B cell (primary cell): ENCODE data around the gene IFNA7. TPM values are rescaled to one million over a fixed set of nuclear protein-coding genes. Genes with fewer than 3 reads are reported as not detected.
"Not testable (repeated sequence)": the region's sequence is repeated elsewhere in the genome, so short reads cannot be mapped to it uniquely, and the experiment has no call there.

Experiments
- ATAC-seq: fragments of 200-7000 bp; cut with Tn5 transposase; one replicate; pipeline ENCODE4 v1.10.0; 2021; ENCODE audit warnings: low read depth, mild to moderate bottlenecking, moderate number of reproducible peaks, moderate library complexity
- CTCF ChIA-PET: fragments of 350-600 bp; sonication (Branson Sonifier 250); formaldehyde crosslinking; loops from one replicate; lab custom pipeline; 2021; ENCODE audit warnings: antibody characterized with exemption, inconsistent platforms; lab: Charles Lee
- POLR2A ChIA-PET: fragments of 350-600 bp; sonication (Branson Sonifier 250); formaldehyde crosslinking; loops from one replicate; lab custom pipeline; 2021; ENCODE audit warnings: antibody characterized with exemption; lab: Charles Lee
- DNase-seq: peaks from one replicate; pipeline ENCODE4 v3.0.0; 2013
- H2AFZ ChIP-seq: 2 replicates; pipeline ENCODE4 v1.6.1; 2012; ENCODE audit warnings: mild to moderate bottlenecking, low read depth, low read length; ENCODE audit not compliant: insufficient read depth, poor library complexity, severe bottlenecking
- H3K27ac ChIP-seq, 2 donors: 1 replicate in 1 of 2; 2 replicates in 1 of 2; pipeline ENCODE4 v1.5.1; 2012 to 2013; ENCODE audit warnings: low read length in 2 of 2, mild to moderate bottlenecking in 2 of 2, moderate library complexity in 1 of 2
- H3K27me3 ChIP-seq, 4 experiments: fragments of 200-600 bp in 1 of 4; sonication (generic) in 1 of 4; replicated peaks in 1 of 4; 1 replicate in 2 of 4; 2 replicates in 2 of 4; pipeline versions ENCODE4 v1.6.1 to v1.7.0; 2013 to 2016; ENCODE audit warnings: low read length in 3 of 4, mild to moderate bottlenecking in 2 of 4, mixed read lengths in 1 of 4, moderate library complexity in 1 of 4; ENCODE audit not compliant: insufficient read depth in 4 of 4, control insufficient read depth in 3 of 4; ENCODE audit errors: control extremely low read depth in 1 of 4
- H3K36me3 ChIP-seq, 2 experiments: replicated peaks in 1 of 2; 1 replicate in 1 of 2; 2 replicates in 1 of 2; pipeline versions ENCODE4 v1.6.1 to v1.7.1; 2013; ENCODE audit warnings: low read length in 1 of 2; ENCODE audit not compliant: insufficient read depth in 2 of 2, control insufficient read depth in 1 of 2; ENCODE audit errors: control extremely low read depth in 1 of 2, extremely low read depth in 1 of 2
- H3K4me1 ChIP-seq, 2 donors: fragments of 200-600 bp in 1 of 2; sonication (generic) in 1 of 2; 1 replicate in 1 of 2; 2 replicates in 1 of 2; pipeline versions ENCODE4 v1.5.1 to v1.6.1; 2013 to 2017; ENCODE audit warnings: low read length in 2 of 2; ENCODE audit not compliant: control insufficient read depth in 2 of 2, insufficient read depth in 2 of 2
- H3K4me2 ChIP-seq: replicated peaks from 2 replicates; pipeline ENCODE3; 2012; ENCODE audit warnings: mild to moderate bottlenecking, low read depth, low read length; ENCODE audit not compliant: poor library complexity, severe bottlenecking
- H3K4me3 ChIP-seq, 5 experiments: fragments of 200-600 bp in 1 of 5; sonication (generic) in 1 of 5; 1 replicate in 3 of 5; 2 replicates in 2 of 5; pipeline versions ENCODE4 v1.5.1 to v1.7.0; 2011 to 2016; ENCODE audit warnings: low read length in 4 of 5, mild to moderate bottlenecking in 4 of 5, low read depth in 2 of 5, control low read depth in 1 of 5, moderate library complexity in 1 of 5; ENCODE audit not compliant: insufficient read depth in 1 of 5; ENCODE audit errors: control extremely low read depth in 1 of 5, extremely low read depth in 1 of 5
- H3K79me2 ChIP-seq: fragments of 200-600 bp; sonication (generic); one replicate; pipeline ENCODE4 v1.6.0; 2016; ENCODE audit warnings: low read length; ENCODE audit not compliant: control insufficient read depth, insufficient read depth
- H3K9ac ChIP-seq: fragments of 200-600 bp; sonication (generic); 2 replicates; pipeline ENCODE4 v1.6.1; 2017; ENCODE audit warnings: mild to moderate bottlenecking, low read length, moderate library complexity
- H3K9me3 ChIP-seq, 3 donors: one replicate each; pipeline versions ENCODE4 v1.6.1 to v1.7.1; 2013; ENCODE audit warnings: low read length in 2 of 3; ENCODE audit not compliant: control insufficient read depth in 2 of 3, insufficient read depth in 1 of 3; ENCODE audit errors: control extremely low read depth in 1 of 3
- H4K20me1 ChIP-seq: 2 replicates; pipeline ENCODE4 v1.6.0; 2012; ENCODE audit warnings: mild to moderate bottlenecking, low read length; ENCODE audit not compliant: insufficient read depth, control insufficient read depth, poor library complexity, severe bottlenecking
- H3K27ac Mint-ChIP-seq: one replicate; pipeline ENCODE4 v1.8.0; 2021; ENCODE audit warnings: mixed read lengths
- H3K27me3 Mint-ChIP-seq: one replicate; pipeline ENCODE4 v1.8.0; 2021; ENCODE audit warnings: mixed read lengths
- H3K4me1 Mint-ChIP-seq: one replicate; pipeline ENCODE4 v1.8.0; 2021; ENCODE audit warnings: mixed read lengths
- H3K4me3 Mint-ChIP-seq: one replicate; pipeline ENCODE4 v1.8.0; 2021; ENCODE audit warnings: mixed read lengths
- H3K9me3 Mint-ChIP-seq: one replicate; pipeline ENCODE4 v1.8.0; 2022; ENCODE audit warnings: mixed read lengths; ENCODE audit not compliant: insufficient read depth
- EZH2 ChIP-seq: IDR thresholded peaks from 2 replicates; pipeline ENCODE4 v1.6.1; 2012; ENCODE audit warnings: borderline replicate concordance, low read depth, mild to moderate bottlenecking, moderate library complexity, low read length; ENCODE audit not compliant: insufficient read depth, poor library complexity, severe bottlenecking
- WGBS: methylation state at CpG from one replicate; pipeline ENCODE4 v1.1.5; 2013; ENCODE audit warnings: missing lambda C conversion rate; ENCODE audit not compliant: insufficient coverage; 5-methylcytosine and 5-hydroxymethylcytosine counted together
- intact Hi-C: fragments of 100-400 bp; cut with micrococcal nuclease; formaldehyde crosslinking; loops from one replicate; pipeline ENCODE4 v1.10.0; 2022
- polyA plus RNA-seq: library from polyadenylated mRNA; depleted of rRNA; stranded (reverse); fragments of >200 nt; gene quantifications from 2 replicates; pipeline ENCODE4 v1.2.3, GENCODE V29; 2012
- total RNA-seq, 2 donors: library from RNA; stranded (reverse); fragments of 120-200 nt in 1 of 2; gene quantifications; 1 replicate in 1 of 2; 2 replicates in 1 of 2; pipeline versions ENCODE4 v1.2.3 to v1.2.4, GENCODE V29; 2013 to 2022
- TF ChIP-seq, protein P1 (sequence below): fragments of 200-600 bp; IDR thresholded peaks from one replicate; pipeline ENCODE4 v1.8.0; 2022; ENCODE audit warnings: antibody characterized with exemption, mild to moderate bottlenecking

The IFNA7 gene
- total and polyA plus RNA-seq, 2 donors (not counting 1 experiment from before 2014, with no cell fraction given) = not detected

DNA sequence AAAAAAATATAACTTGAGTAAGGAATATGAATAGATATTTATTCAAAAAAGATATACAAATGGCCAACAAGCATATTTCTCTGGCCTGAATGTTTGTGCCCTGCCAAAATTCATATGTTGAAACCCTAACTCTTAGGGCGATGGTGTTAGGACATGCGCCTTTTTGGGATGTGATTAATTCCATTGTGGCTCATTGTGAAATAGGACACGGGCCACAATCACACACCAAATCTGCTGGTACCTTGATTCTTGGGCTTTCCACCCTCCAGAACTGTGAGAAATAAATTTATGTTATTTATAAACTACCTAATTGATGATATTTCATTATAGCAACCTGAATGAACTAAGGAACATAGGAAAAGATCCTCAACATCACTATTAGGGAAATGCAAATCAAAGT, 29.8 kb downstream of the IFNA7 start:
- intact Hi-C loops = no loop called here
- no peak overlapping the region for H3K4me3 ChIP-seq
- no CpG with 5 or more reads among the region's 3 CpGs for WGBS
- H3K4me1 Mint-ChIP-seq = no peaks in the 10 kb centered on the region
- no peaks in the 10 kb centered on the region for H3K27me3 ChIP-seq
- H2AFZ ChIP-seq = no peak overlapping the region
- H3K79me2 ChIP-seq = no peaks in the 10 kb centered on the region
- H3K4me1 ChIP-seq = no peaks in the 10 kb centered on the region
- no peaks in the 10 kb centered on the region for H4K20me1 ChIP-seq
- H3K9me3 Mint-ChIP-seq = no peaks in the 10 kb centered on the region
- H3K4me2 ChIP-seq = no peak overlapping the region
- CTCF ChIA-PET = no interaction called here
- H3K36me3 ChIP-seq = no peaks in the 10 kb centered on the region
- no peak for ATAC-seq
- POLR2A ChIA-PET = no interaction called here
- H3K27ac ChIP-seq = no peak overlapping the region
- H3K27me3 Mint-ChIP-seq = peaks cover 12% of the 10 kb centered on the region
- DNase-seq = no peak
- H3K9ac ChIP-seq = no peak overlapping the region
- H3K27ac Mint-ChIP-seq = no peak overlapping the region
- no peak overlapping the region for H3K4me3 Mint-ChIP-seq
- no peak for TF ChIP-seq EZH2
- TF ChIP-seq, protein P1, sequence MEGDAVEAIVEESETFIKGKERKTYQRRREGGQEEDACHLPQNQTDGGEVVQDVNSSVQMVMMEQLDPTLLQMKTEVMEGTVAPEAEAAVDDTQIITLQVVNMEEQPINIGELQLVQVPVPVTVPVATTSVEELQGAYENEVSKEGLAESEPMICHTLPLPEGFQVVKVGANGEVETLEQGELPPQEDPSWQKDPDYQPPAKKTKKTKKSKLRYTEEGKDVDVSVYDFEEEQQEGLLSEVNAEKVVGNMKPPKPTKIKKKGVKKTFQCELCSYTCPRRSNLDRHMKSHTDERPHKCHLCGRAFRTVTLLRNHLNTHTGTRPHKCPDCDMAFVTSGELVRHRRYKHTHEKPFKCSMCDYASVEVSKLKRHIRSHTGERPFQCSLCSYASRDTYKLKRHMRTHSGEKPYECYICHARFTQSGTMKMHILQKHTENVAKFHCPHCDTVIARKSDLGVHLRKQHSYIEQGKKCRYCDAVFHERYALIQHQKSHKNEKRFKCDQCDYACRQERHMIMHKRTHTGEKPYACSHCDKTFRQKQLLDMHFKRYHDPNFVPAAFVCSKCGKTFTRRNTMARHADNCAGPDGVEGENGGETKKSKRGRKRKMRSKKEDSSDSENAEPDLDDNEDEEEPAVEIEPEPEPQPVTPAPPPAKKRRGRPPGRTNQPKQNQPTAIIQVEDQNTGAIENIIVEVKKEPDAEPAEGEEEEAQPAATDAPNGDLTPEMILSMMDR = no peak
- H3K9me3 ChIP-seq = no peaks in the 10 kb centered on the region

- no peak overlapping the region for H3K4me2 ChIP-seq
- no peaks in the 10 kb centered on the region for H3K4me1 Mint-ChIP-seq
Observed at GRCh38 chr9:21171351-21171750, 30.7 kb downstream of the IFNA7 start.

GRCh38 chr9:21166560-21166959, 35.4 kb downstream of the IFNA7 start, which contains the start of gene IFNA21:
IFNA21 (minus strand) TSS chr9:21166660; CDS start chr9:21166612, 48 bp downstream.
- ATAC-seq, H3K4me2 ChIP-seq, H3K4me3 Mint-ChIP-seq, H3K27ac ChIP-seq, H4K20me1 ChIP-seq, DNase-seq, H3K9me3 Mint-ChIP-seq, POLR2A ChIA-PET, H2AFZ ChIP-seq, H3K4me1 Mint-ChIP-seq, H3K79me2 ChIP-seq, H3K36me3 ChIP-seq, intact Hi-C loops, H3K9ac ChIP-seq, H3K4me1 ChIP-seq, H3K4me3 ChIP-seq, H3K9me3 ChIP-seq, H3K27ac Mint-ChIP-seq, H3K27me3 ChIP-seq: not testable (repeated sequence)
- CTCF ChIA-PET = interaction anchor here (0.6 kb wide), 1 partner anchor 743 kb away, joined by 3 read pairs; no protein-coding TSS in a partner anchor
- WGBS = 80% methylated on average over 1 of the region's 2 CpGs
- peaks cover 13% of the 10 kb centered on the region for H3K27me3 Mint-ChIP-seq

More at GRCh38 chr9:21171351-21171750, 30.7 kb downstream of the IFNA7 start:
- Histone ChIP-seq H3K36me3 (no peaks in the 10 kb centered on the region), H2AFZ (no peak overlapping the region), H3K9me3 (no peaks in the 10 kb centered on the region), H3K27me3 (no peaks in the 10 kb centered on the region), H3K4me1 (no peaks in the 10 kb centered on the region), H3K4me3 (no peak overlapping the region), H3K27ac (no peak overlapping the region), H3K79me2 (no peaks in the 10 kb centered on the region), H4K20me1 (no peaks in the 10 kb centered on the region), H3K9ac (no peak overlapping the region)
- peaks cover 9% of the 10 kb centered on the region for H3K27me3 Mint-ChIP-seq
- ChIA-PET POLR2A (no interaction called here), CTCF (no interaction called here)
- H3K4me3 Mint-ChIP-seq = no peak overlapping the region
- ATAC-seq = no peak
- no peak for TF ChIP-seq EZH2
- TF ChIP-seq, protein P1 = no peak
- no CpG with 5 or more reads among the region's 1 CpG for WGBS
- DNase-seq = no peak
- intact Hi-C loops = no loop called here
- no peak overlapping the region for H3K27ac Mint-ChIP-seq
- no peaks in the 10 kb centered on the region for H3K9me3 Mint-ChIP-seq
